Natural killer cell (primary cell): Measurements from ENCODE around the gene ZNF724. TPM values are rescaled to one million over a fixed set of nuclear protein-coding genes. Genes with fewer than 3 reads are reported as not detected.
"Not testable (repeated sequence)": the region's sequence is repeated elsewhere in the genome, so short reads cannot be mapped to it uniquely, and the experiment has no call there.

Experiments used
- ATAC-seq, 3 donors: fragments of 150-1000 bp in 2 of 3; fragments of 200-7000 bp in 1 of 3; cut with Tn5 transposase; 1 replicate in 1 of 3; 2 replicates in 2 of 3; pipeline ENCODE4 v1.10.0; 2021; ENCODE audit warnings: mild to moderate bottlenecking in 2 of 3, moderate library complexity in 2 of 3
- DNase-seq, 2 donors: peaks; one replicate each; pipeline versions ENCODE4 v3.0.0 to v3.0.0-alpha.2; 2013 to 2021; ENCODE audit warnings: mixed read lengths in 1 of 2
- H3K27ac ChIP-seq: one replicate; pipeline ENCODE4 v1.5.1; 2013; ENCODE audit warnings: mild to moderate bottlenecking, low read length
- H3K27me3 ChIP-seq: one replicate; pipeline ENCODE4 v1.6.1; 2013; ENCODE audit warnings: low read length; ENCODE audit not compliant: control insufficient read depth, insufficient read depth
- H3K36me3 ChIP-seq: one replicate; pipeline ENCODE4 v1.6.1; 2013; ENCODE audit warnings: low read length; ENCODE audit not compliant: control insufficient read depth, insufficient read depth
- H3K4me1 ChIP-seq: one replicate; pipeline ENCODE4 v1.6.1; 2013; ENCODE audit warnings: low read length; ENCODE audit not compliant: control insufficient read depth, insufficient read depth
- H3K4me3 ChIP-seq: one replicate; pipeline ENCODE4 v1.5.1; 2013; ENCODE audit warnings: low read length
- H3K9me3 ChIP-seq: one replicate; pipeline ENCODE4 v1.6.1; 2013; ENCODE audit warnings: low read length; ENCODE audit not compliant: control insufficient read depth, insufficient read depth
- H3K27ac Mint-ChIP-seq, 2 donors: one replicate each; pipeline ENCODE4 v1.8.0; 2022; ENCODE audit warnings: mild to moderate bottlenecking in 2 of 2, mixed read lengths in 2 of 2, moderate library complexity in 1 of 2
- H3K27me3 Mint-ChIP-seq, 2 donors: one replicate each; pipeline ENCODE4 v1.8.0; 2022; ENCODE audit warnings: low read depth in 2 of 2, mixed read lengths in 2 of 2
- H3K36me3 Mint-ChIP-seq: one replicate; pipeline ENCODE4 v1.8.0; 2022; ENCODE audit warnings: mixed read lengths
- H3K4me1 Mint-ChIP-seq, 2 donors: one replicate each; pipeline ENCODE4 v1.8.0; 2022; ENCODE audit warnings: mixed read lengths in 2 of 2
- H3K4me3 Mint-ChIP-seq: one replicate; pipeline ENCODE4 v1.8.0; 2022; ENCODE audit warnings: mild to moderate bottlenecking, moderate library complexity, mixed read lengths
- H3K9me3 Mint-ChIP-seq, 2 donors: one replicate each; pipeline ENCODE4 v1.8.0; 2022; ENCODE audit warnings: mixed read lengths in 2 of 2
- CTCF ChIP-seq: fragments of 200-600 bp; IDR thresholded peaks from one replicate; pipeline ENCODE4 v1.8.0; 2022; ENCODE audit warnings: antibody characterized with exemption
- WGBS: methylation state at CpG from one replicate; pipeline ENCODE4 v1.1.7; 2013; ENCODE audit warnings: missing lambda C conversion rate; ENCODE audit not compliant: insufficient coverage; 5-methylcytosine and 5-hydroxymethylcytosine counted together
- intact Hi-C: fragments of 100-400 bp; cut with micrococcal nuclease; formaldehyde crosslinking; loops from one replicate; pipeline ENCODE4 v1.14.2; 2022
- total RNA-seq, 4 donors: library from RNA; stranded (reverse); fragments of 120-200 nt in 1 of 4; gene quantifications; one replicate each; pipeline versions ENCODE4 v1.2.3 to v1.2.4, GENCODE V29; 2013 to 2022

Gene ZNF724
- total RNA-seq, 3 donors from 2014 or later (not counting 1 experiment from before 2014, with no cell fraction given): 4.5 to 5.8 (median 4.9) TPM

- Histone ChIP-seq H3K4me3 (no peak overlapping the region), H3K4me1 (no peaks in the 10 kb centered on the region), H3K36me3 (no peaks in the 10 kb centered on the region), H3K27me3 (no peaks in the 10 kb centered on the region), H3K27ac (no peak overlapping the region), H3K9me3 (no peaks in the 10 kb centered on the region)
- no peaks in the 10 kb centered on the region for H3K36me3 Mint-ChIP-seq
- WGBS: 87% methylated on average over 4 of the region's 4 CpGs
- peaks cover 4 to 7% of the 10 kb centered on the region in 2 donors for H3K4me1 Mint-ChIP-seq
- no peak for ATAC-seq
- no peak for TF ChIP-seq CTCF
- H3K4me3 Mint-ChIP-seq: no peak overlapping the region
- H3K9me3 Mint-ChIP-seq: peaks cover 2 to 7% of the 10 kb centered on the region in 2 donors
- peaks cover 2 to 6% of the 10 kb centered on the region in 2 donors for H3K27me3 Mint-ChIP-seq
- no peak for DNase-seq
- intact Hi-C loops: no loop called here
- H3K27ac Mint-ChIP-seq: peak overlapping the region in 1 of 2 donors; percentile 25
These were observed 31.6 kb upstream of the ZNF724 start for GRCh38 chr19:23281663-23282276.

GRCh38 chr19:23278118-23278517 is 27.9 kb upstream of the ZNF724 start:
- H3K4me3 ChIP-seq, H3K27ac ChIP-seq, H3K36me3 ChIP-seq, H3K27me3 ChIP-seq, H3K9me3 ChIP-seq, H3K9me3 Mint-ChIP-seq, H3K36me3 Mint-ChIP-seq, H3K4me3 Mint-ChIP-seq, H3K4me1 ChIP-seq, H3K27me3 Mint-ChIP-seq, ATAC-seq, H3K27ac Mint-ChIP-seq, DNase-seq, H3K4me1 Mint-ChIP-seq: not testable (repeated sequence)
- WGBS: 84% methylated on average over 3 of the region's 3 CpGs
- intact Hi-C loops: loop anchor here (10.0 kb wide), 1 partner anchor 407 kb away; the partner anchor contains the start of gene ZNF675

- Mint-ChIP-seq H3K27me3 (no peaks in the 10 kb centered on the region), H3K9me3 (no peaks in the 10 kb centered on the region), H3K4me3 (peak overlapping the region; percentile 97), H3K27ac (peak overlapping the region; percentile 86 to 91), H3K36me3 (peaks cover 5% of the 10 kb centered on the region), H3K4me1 (peaks cover 26% of the 10 kb centered on the region in 2 donors)
- Histone ChIP-seq H3K9me3 (no peaks in the 10 kb centered on the region), H3K27me3 (no peaks in the 10 kb centered on the region), H3K27ac (peak overlapping the region; percentile 72), H3K36me3 (peaks cover 4% of the 10 kb centered on the region), H3K4me1 (peaks cover 8% of the 10 kb centered on the region), H3K4me3 (peak overlapping the region; percentile 81)
- intact Hi-C loops: loop anchor here (1.0 to 10.0 kb wide), 3 partner anchors 24 to 411 kb away; partner anchors contain the start of genes ZNF675, ZNF724 and ZNF91
- ATAC-seq: peak; percentile 98 to 100 (median 98)
- TF ChIP-seq CTCF: no peak
- peak; percentile 88 to 94 for DNase-seq
- WGBS: under 1% methylated on average over 50 of the region's 50 CpGs
These were observed 23.6 kb upstream of the ZNF724 start for GRCh38 chr19:23273590-23274412.

- intact Hi-C loops: loop anchor here (1.0 to 10.0 kb wide), 2 partner anchors 122 to 412 kb away; partner anchors contain the start of genes ZNF675 and ZNF91
- peaks cover 26% of the 10 kb centered on the region in 2 donors for H3K4me1 Mint-ChIP-seq
- Histone ChIP-seq H3K9me3 (no peaks in the 10 kb centered on the region), H3K36me3 (peaks cover 4% of the 10 kb centered on the region), H3K27ac (peak overlapping the region; percentile 72), H3K27me3 (no peaks in the 10 kb centered on the region), H3K4me1 (peaks cover 8% of the 10 kb centered on the region), H3K4me3 (peak overlapping the region; percentile 81)
- DNase-seq (peak in 1 of 2 donors; percentile 41), ATAC-seq (no peak)
- peak overlapping the region; percentile 97 for H3K4me3 Mint-ChIP-seq
- 1% methylated on average over 10 of the region's 10 CpGs for WGBS
- H3K36me3 Mint-ChIP-seq: peaks cover 5% of the 10 kb centered on the region
- peak overlapping the region; percentile 86 to 91 for H3K27ac Mint-ChIP-seq
- H3K9me3 Mint-ChIP-seq: no peaks in the 10 kb centered on the region
- H3K27me3 Mint-ChIP-seq: no peaks in the 10 kb centered on the region
- no peak for TF ChIP-seq CTCF
These were observed 22.9 kb upstream of the ZNF724 start for GRCh38 chr19:23273022-23273589.
